ENCODE data around the gene ADGRD2.

The ADGRD2 gene

GRCh38 chr9:124437086-124437485 is 13.2 kb upstream of the ADGRD2 start:
- DNase-seq: no peak

DNA sequence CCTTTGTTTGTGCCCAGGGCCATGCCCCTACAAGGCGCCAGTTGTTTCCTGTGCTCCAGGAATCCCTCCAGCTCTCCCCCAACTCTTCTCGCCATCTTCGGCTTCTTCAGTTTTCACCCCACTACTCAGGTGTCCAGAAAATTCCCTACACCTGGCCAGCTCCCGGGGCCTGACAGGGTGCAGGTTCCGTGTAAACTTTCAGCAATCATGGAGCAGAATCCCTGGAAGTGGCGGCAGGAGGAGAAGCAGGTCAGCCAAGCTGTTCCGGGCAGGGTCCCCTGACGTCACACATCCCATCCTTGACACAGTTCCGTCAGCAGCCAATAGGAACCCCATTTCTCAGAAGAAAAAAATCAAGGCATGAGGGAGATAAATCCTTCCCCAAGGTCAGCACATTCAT is 12.2 kb upstream of the ADGRD2 start:
- DNase-seq: no peak

DNA sequence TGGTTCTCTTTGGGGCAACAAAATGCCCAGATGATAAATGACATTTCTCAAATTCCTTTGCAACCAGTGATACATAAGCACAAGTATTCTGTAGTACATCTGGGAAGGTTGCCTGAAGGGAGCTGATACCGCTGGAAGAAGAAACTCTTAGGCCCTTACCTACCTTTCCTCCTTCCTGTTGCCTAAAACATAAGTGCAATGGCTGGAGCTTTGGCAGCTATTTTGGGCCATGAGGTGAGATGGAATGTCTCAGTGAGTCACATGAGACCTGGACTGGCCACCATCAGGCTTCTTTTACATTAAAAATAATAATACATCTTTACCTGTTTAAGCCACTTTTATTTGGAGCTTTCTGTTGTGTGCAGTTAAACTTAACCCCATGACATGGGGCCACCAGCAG is 11.2 kb upstream of the ADGRD2 start:
- DNase-seq: no peak

DNA sequence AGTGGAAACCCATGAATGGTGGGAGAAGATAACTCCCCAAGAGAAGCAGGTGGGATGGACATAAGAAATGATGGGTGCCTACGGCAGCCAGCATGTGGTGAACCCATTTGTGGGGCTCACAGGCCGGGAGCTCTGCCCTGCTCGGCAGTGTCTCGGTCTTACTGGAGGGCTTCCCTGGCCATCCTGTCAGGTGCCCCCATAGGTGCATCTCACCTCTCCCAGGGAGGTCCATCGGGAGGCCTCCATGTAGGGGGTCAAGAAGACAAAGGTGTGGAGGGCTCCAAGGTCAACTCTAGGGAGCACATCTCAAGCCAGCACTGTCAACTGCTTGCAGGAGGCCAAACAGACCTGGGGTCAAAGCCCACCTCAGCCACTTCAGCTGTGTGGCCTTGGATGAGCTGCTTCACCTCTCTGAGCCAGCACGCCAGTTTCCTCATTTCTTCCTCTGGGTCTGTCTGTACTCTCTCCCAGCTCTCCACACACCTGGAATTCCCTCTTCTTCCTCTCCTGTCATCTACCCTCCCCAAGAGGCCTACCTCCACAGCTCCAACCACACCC is 10.5 kb upstream of the ADGRD2 start:
- no peak for DNase-seq

- DNase-seq: no peak
These were observed 9.5 kb upstream of the ADGRD2 start for GRCh38 chr9:124440786-124441185.

DNA sequence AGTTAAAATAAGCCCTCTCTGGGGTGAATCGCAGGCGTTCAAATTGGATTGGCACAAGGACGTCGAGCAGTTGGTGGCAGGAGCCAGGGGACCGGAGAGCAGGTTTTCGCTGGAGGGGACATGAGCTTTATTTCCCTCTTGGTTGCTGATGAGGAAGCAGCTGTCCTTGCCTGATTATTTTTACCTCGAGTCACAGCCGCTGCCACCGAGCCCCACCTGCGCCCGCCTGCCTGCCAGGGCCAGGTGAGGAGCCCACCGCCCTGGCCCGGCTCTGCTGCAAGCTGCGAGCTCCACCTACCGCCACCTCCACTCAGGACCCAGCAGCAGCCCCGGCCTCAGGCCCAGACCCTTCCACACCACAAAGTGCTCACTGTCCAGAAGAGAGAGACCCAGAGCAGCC is 9.0 kb upstream of the ADGRD2 start:
- DNase-seq: peak in 1 of 2 experiments; percentile 14

- DNase-seq: no peak
These were observed 7.9 kb upstream of the ADGRD2 start for GRCh38 chr9:124442379-124442778.

DNA sequence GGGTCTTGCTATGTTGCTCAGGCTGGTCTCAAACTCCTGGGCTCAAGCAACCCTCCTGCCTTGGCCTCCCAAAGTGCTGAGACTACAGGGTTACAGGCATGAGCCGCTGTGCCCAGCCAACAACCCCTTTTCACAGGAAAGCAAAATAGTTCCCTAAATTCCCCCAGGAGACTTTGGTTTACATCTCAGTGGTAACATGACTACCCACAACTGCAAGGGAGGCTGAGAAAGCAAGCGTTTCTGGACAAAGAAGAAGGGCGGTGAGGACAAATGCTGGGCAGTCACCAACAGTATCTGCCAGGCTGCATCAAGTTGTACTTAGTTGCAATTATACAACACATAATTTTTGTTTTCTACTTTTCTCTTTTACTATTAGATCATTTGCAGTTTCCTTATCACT is 7.4 kb upstream of the ADGRD2 start:
- no peak for DNase-seq

DNA sequence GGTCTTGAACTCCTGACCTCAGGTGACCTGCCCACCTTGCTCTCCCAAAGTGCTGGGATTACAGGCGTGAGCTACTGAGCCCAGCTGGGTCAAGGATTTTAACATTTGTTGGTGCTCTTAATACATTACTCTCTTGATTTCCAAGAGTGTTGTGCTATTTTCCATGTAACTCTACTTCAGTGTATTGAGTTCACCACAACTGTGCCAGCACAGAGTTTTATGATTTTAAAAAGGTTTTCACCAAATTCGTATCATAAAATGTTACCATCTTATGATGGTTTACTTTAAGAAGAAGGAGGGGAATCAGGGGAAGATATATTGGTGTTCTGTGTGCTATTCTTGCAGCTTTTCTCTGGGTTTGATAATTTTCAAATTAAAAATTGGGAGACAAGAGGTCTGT is 6.6 kb upstream of the ADGRD2 start:
- no peak for DNase-seq

DNA sequence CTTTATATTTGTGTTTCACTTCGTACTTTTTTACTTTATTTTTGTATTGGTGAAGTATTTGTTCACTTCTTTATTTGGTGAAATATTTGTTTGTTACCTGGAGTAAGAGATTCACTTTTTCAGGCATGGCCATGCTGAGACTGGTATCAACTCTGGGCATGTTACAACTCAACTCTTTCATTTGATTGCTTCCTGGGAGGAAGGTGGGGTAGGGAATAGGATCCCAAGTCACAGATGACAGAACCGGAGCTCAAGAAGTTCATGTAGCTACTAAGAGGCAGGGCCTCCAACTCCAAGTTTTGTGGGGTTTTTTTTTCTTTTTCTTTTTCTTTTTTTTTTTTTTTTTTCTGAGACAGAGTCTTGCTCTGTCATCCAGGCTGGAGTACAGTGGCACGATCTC is 6.1 kb upstream of the ADGRD2 start:
- DNase-seq: no peak

DNA sequence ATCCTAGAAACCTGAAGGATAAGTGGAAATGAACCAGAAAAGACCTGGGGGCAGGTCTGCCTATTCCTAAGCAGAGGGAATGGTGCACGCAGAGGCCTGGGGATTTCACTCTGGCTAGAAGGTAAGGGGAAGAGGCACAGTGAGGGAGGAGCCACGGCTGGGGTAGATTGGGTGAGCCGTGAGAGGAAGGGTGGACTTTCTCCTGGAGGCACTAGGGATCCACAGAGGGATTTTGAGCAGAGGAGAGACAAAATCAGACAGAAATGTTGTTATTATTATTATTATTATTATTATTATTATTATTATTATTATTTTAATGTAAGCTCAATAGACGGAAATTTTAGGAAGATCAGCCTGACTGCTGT is 3.0 kb upstream of the ADGRD2 start:
- no peak for DNase-seq

- no peak for DNase-seq
These were observed 2.2 kb upstream of the ADGRD2 start for GRCh38 chr9:124448019-124448418.

- DNase-seq: no peak
These were observed 685 bp upstream of the ADGRD2 start for GRCh38 chr9:124449381-124450151.

- DNase-seq: no peak
These were observed 845 bp downstream of the ADGRD2 start for GRCh38 chr9:124450931-124451661.

DNA sequence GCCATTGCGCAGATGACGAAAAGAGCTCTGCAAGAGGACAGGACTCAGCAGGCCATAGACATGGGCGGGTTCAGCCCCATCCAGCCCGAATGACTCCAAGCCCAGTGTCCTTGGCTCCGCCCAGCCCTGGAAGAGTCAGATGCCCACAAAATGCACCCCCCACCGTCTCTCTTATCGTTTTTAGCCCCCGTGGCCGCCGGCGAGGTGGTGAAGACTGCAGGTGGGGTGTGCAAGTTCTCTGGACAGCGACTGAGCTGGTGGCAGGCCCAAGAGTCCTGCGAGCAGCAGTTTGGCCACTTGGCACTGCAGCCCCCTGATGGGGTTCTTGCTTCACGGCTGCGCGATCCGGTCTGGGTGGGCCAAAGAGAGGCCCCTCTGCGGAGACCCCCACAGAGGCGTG is 2.1 kb downstream of the ADGRD2 start:
- DNase-seq: no peak

GRCh38 chr9:124452841-124453585 is 2.8 kb downstream of the ADGRD2 start:
- no peak for DNase-seq

- DNase-seq: no peak
These were observed 3.4 kb downstream of the ADGRD2 start for GRCh38 chr9:124453586-124454191.

GRCh38 chr9:124454296-124454695 is 4.0 kb downstream of the ADGRD2 start:
- no peak for DNase-seq

DNA sequence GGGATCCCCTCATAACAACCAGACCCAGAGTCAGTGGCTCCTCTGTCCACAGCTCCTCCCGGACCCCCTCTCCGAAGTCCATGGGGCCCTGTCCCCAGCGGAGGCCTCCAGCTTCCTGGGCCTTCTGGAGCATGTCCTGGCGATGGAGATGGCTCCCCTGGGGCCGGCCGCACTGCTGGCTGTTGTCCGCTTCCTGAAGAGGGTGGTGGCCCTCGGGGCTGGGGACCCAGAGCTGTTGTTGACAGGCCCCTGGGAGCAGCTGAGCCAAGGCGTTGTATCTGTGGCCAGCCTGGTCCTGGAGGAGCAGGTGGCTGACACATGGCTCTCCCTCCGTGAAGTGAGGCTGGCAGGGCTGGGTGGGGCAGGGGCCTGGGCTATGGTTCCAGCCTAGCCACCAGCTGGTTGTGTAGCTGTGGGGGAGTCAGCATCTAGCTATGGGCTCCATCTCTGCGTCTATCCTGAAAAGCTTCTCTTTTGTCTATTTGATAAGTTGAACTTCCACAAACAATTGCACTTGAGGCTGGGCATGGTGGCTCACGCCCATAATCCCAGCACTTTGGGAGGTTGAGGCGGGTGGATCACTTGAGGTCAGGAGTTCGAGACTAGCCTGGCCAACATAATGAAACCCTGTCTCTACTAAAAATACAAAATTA is 4.7 kb downstream of the ADGRD2 start:
- no peak for DNase-seq

DNA sequence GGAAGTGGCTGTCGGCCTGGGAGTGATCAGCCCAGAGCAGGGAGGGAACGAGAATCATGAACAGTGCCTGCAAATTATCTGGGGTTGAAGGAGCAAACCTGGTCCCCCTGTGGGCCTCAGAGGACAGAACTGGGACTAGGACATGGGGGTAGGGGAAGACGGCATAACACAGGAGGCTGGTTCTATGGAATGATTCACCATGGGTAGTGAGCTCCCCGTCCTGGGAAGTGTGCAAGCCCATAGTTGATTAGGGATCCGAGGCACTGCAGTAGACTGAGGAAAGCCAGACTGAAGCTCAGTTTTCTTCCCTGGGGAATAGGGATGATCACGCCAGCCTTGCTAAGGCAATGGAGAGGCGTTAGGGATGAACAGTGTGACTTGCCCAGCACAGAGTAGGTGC is 5.6 kb downstream of the ADGRD2 start:
- no peak for DNase-seq

GRCh38 chr9:124456341-124457078 is 6.3 kb downstream of the ADGRD2 start:
- no peak for DNase-seq
